Tibial artery (tissue), 4 donors: ENCODE results near the gene MOG.

Experiments
- DNase-seq, 2 donors: peaks; one replicate each; pipeline ENCODE4 v3.0.0-alpha.2; 2019
- H3K27ac ChIP-seq, 2 donors: fragments of 200-600 bp; sonication (generic) in 1 of 2; 1 replicate in 1 of 2; 2 replicates in 1 of 2; pipeline ENCODE4 v1.5.1; 2018 to 2019; ENCODE audit warnings: mild to moderate bottlenecking in 1 of 2
- H3K27me3 ChIP-seq, 2 donors: fragments of 200-600 bp; sonication (generic) in 1 of 2; one replicate each; pipeline versions ENCODE4 v1.5.1 to v1.6.0; 2016 to 2019
- H3K36me3 ChIP-seq, 3 donors: fragments of 200-600 bp; sonication (generic) in 2 of 3; one replicate each; pipeline ENCODE4 v1.5.1; 2016 to 2019; ENCODE audit warnings: mild to moderate bottlenecking in 2 of 3
- H3K4me1 ChIP-seq, 4 donors: fragments of 200-600 bp; sonication (generic) in 2 of 4; 1 replicate in 3 of 4; 2 replicates in 1 of 4; pipeline ENCODE4 v1.5.1; 2016 to 2019
- H3K4me3 ChIP-seq, 2 donors: fragments of 200-600 bp; sonication (generic) in 1 of 2; 1 replicate in 1 of 2; 2 replicates in 1 of 2; pipeline ENCODE4 v1.5.1; 2018 to 2019; ENCODE audit warnings: mild to moderate bottlenecking in 2 of 2
- H3K9me3 ChIP-seq, 3 donors: fragments of 200-600 bp; sonication (generic) in 1 of 3; one replicate each; pipeline ENCODE4 v1.5.1; 2016 to 2019
- intact Hi-C: fragments of 100-400 bp; cut with DNase I; formaldehyde crosslinking; loops from one replicate; pipeline ENCODE4 v1.15.0; 2023; ENCODE audit warnings: low total_unique reads
- TF ChIP-seq, protein P1 (sequence below), 2 experiments: fragments of 200-600 bp in 1 of 2; fragments of 450-650 bp in 1 of 2; IDR thresholded peaks; one replicate each; pipeline ENCODE4 v1.5.1; 2017 to 2019; ENCODE audit warnings: antibody characterized with exemption in 2 of 2, mild to moderate bottlenecking in 1 of 2, moderate library complexity in 1 of 2

MOG gene

DNA sequence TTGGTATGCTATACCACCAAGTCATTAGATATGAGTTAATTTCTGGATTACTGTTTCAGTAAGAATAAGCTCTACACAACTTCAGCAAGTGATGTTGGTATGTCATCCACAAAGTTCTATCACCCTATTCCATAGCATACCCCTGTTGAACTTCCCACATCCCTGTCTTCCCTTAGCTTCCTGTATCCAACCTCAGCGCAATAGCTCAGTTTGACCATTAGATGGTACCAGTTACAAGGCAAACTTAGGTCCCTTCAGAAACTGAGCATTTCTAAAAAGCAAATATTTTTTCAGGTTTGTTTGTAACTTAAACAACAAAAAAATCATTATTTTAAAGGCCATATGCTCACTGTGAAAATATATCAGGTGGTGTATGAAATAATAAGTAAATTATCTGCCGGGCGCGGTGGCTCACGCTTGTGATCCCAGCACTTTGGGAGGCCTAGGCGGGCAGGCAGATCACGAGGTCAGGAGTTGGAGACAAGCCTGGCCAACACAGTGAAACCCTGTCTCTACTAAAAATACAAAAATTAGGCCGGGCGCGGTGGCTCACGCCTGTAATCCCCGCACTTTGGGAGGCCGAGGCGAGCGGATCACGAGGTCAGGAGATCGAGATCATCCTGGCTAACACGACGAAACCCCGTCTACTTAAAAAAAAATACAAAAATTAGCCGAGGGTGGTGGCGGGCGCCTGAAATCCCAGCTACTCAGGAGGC lies 8.8 kb upstream of the MOG start:
- DNase-seq, result no peak
- TF ChIP-seq, protein P1, sequence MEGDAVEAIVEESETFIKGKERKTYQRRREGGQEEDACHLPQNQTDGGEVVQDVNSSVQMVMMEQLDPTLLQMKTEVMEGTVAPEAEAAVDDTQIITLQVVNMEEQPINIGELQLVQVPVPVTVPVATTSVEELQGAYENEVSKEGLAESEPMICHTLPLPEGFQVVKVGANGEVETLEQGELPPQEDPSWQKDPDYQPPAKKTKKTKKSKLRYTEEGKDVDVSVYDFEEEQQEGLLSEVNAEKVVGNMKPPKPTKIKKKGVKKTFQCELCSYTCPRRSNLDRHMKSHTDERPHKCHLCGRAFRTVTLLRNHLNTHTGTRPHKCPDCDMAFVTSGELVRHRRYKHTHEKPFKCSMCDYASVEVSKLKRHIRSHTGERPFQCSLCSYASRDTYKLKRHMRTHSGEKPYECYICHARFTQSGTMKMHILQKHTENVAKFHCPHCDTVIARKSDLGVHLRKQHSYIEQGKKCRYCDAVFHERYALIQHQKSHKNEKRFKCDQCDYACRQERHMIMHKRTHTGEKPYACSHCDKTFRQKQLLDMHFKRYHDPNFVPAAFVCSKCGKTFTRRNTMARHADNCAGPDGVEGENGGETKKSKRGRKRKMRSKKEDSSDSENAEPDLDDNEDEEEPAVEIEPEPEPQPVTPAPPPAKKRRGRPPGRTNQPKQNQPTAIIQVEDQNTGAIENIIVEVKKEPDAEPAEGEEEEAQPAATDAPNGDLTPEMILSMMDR (IDR thresholded peaks at IDR 0.05), result peak; percentile 44 to 52
- Histone ChIP-seq H3K27ac (no peak overlapping the region), H3K36me3 (no peaks in the 10 kb centered on the region), H3K4me3 (no peak overlapping the region), H3K27me3 (no peaks in the 10 kb centered on the region), H3K4me1 (peaks cover 0 to 4% (median 3%) of the 10 kb centered on the region in 4 donors), H3K9me3 (no peaks in the 10 kb centered on the region)
- intact Hi-C loops, result no loop called here

DNA sequence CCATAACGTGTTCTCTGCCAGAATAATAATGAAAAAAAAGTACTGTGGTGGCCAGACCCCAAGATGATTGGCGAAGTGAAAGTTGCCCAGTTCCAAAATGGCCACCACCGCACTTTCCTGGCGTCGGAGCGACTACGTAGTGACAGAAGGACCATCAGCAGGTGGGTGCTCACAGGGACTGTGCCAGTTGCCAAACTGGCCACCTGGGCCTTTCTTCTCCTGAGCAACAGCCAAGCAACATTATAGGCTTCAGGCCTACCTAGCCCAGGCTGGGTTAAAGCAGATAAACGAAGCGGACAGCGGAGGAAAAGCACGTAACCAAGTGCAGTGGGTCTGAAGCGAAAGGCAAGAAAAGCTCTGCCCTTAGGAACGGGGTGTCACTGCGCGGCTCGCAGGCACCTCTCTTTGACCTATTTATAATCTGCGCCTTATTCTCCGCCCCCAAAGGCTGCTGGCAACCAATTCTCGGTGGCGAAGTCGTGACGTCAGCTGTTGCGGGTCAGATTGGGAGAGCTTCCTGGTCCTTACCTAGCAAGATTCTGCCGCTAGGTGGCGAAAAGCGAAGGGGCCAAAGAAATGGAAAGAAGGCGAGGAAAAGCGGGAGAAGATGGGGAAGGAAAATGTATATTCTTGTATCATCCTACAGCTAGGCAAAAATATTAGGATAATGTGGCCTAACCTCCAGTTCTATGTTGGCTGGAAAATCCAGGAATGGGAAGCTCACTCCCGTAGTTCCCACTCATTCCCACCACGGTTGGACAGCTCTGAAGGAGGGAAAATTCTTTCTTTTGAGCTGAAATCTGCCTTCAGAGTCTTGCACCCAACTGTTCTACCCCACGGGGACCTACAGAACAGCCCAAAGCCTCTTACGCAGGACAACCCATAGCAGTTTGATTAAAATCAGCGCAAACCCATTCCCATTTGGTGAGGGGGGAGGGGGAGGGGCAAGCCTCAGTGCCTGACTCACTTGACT lies 6.9 kb upstream of the MOG start:
- TF ChIP-seq, protein P1 (IDR thresholded peaks at IDR 0.05), result peak; percentile 87 to 88
- Histone ChIP-seq H3K9me3 (no peaks in the 10 kb centered on the region), H3K4me3 (peak overlapping the region; percentile 51 to 62), H3K27me3 (no peaks in the 10 kb centered on the region), H3K4me1 (peaks cover 0 to 16% (median 6%) of the 10 kb centered on the region in 4 donors), H3K27ac (peak overlapping the region; percentile 90 to 93), H3K36me3 (no peaks in the 10 kb centered on the region)
- intact Hi-C loops, result no loop called here
- DNase-seq, result peak; percentile 98 to 99

DNA sequence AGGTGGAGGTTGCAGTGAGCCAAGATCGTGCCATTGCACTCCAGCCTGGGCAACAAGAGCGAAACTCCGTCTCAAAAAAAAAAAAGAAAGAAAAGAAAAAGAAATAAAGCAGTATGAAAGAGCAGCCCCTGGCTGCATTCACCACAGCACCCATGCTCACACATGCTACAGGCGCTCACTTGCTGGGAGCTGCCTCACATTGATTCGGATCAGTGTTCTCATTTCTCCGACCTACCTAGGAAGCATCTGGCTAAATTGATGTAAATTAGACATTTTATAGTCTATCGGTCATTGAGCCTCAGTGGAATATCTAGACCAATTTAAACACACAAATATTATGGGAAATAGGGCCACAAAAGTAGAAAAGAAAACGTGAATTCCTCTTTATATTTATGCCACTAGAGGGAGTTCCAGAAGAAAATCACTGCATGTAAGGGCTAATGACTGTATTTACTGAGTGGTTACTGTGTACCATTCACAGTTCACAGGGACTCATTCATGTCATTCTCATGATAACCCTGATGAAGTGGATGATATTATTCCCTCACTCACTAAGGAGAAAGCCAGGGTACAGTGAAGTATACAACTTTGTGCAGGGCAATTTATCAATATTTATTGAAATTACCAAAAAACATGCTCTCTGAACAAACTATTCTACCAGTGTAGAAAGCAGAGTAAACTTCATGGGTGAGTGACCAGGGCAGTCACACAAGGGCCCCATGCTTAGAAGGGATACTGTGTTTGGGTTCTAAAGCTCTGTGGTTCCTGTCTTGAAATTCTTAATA lies 5.3 kb upstream of the MOG start:
- Histone ChIP-seq H3K4me3 (no peak overlapping the region), H3K27ac (no peak overlapping the region), H3K36me3 (no peaks in the 10 kb centered on the region), H3K4me1 (peaks cover 0 to 31% (median 13%) of the 10 kb centered on the region in 4 donors), H3K27me3 (no peaks in the 10 kb centered on the region), H3K9me3 (no peaks in the 10 kb centered on the region)
- TF ChIP-seq, protein P1 (IDR thresholded peaks at IDR 0.05), result peak; percentile 50 to 55
- DNase-seq, result no peak
- intact Hi-C loops, result no loop called here

DNA sequence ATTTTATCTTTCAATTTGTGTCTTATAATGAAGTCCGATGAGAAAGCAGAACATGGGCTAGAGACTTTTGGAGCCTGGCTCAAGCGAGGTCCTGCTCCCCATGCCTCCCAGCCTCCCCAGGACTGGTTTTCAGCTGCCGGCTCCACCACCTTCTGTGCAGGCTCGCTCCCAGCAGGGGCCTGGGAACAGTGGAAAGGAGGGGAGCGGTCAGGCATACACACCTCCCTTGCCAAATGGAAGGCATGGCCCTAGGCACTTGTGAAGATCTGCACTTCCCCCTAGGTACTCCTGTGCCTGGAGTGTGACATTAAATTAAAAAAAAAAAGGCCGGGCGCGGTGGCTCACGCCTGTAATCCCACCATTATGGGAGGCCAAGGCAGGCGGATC lies 4.7 kb upstream of the MOG start:
- intact Hi-C loops, result no loop called here
- Histone ChIP-seq H3K27me3 (no peaks in the 10 kb centered on the region), H3K27ac (no peak overlapping the region), H3K4me3 (no peak overlapping the region), H3K36me3 (no peaks in the 10 kb centered on the region), H3K9me3 (no peaks in the 10 kb centered on the region), H3K4me1 (peaks cover 0 to 34% (median 17%) of the 10 kb centered on the region in 4 donors)
- TF ChIP-seq, protein P1 (IDR thresholded peaks at IDR 0.05), result no peak
- no peak for DNase-seq

DNA sequence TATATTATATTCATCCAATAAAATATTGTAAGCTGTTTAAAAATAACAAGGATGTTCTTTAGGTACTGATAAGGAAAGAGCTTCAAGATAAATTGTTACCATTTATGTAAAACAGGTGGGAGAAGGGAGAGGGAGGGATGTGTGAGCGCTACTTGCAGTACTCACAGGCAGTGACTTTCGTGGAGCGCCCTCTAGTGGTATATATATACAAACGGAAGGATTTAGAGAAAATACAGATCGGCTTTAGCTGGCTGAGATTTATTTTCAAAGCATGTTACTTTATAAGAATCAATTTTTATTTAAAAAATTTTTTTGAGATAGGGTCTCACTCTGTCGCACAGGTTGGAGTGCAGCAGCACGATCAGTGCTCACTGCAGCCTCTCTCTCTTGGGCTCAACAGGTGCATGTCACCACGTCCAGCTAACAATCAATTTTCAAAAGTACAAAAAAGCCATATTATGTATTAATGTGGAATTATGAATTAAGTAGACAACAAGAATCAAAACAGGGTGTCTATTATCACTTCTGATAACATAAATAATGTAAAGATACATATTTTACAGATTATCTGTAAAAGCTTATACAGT lies 3.3 kb upstream of the MOG start:
- TF ChIP-seq, protein P1 (IDR thresholded peaks at IDR 0.05), result peak; percentile 54 to 82
- H3K27me3 ChIP-seq, result no peaks in the 10 kb centered on the region
- no peak overlapping the region for H3K4me3 ChIP-seq
- DNase-seq, result no peak
- H3K36me3 ChIP-seq, result no peaks in the 10 kb centered on the region
- peaks cover 0 to 34% (median 17%) of the 10 kb centered on the region in 4 donors for H3K4me1 ChIP-seq
- no peaks in the 10 kb centered on the region for H3K9me3 ChIP-seq
- intact Hi-C loops, result no loop called here
- H3K27ac ChIP-seq, result no peak overlapping the region
